ENCODE data around the gene TRAIP. TPM values are rescaled to one million over a fixed set of nuclear protein-coding genes. Genes with fewer than 3 reads are reported as not detected.
"Not testable (repeated sequence)": the region's sequence is repeated elsewhere in the genome, so short reads cannot be mapped to it uniquely, and the experiment has no call there.

TRAIP gene
- total RNA-seq, 1 donor from 2014 or later = 0.63 TPM

DNA sequence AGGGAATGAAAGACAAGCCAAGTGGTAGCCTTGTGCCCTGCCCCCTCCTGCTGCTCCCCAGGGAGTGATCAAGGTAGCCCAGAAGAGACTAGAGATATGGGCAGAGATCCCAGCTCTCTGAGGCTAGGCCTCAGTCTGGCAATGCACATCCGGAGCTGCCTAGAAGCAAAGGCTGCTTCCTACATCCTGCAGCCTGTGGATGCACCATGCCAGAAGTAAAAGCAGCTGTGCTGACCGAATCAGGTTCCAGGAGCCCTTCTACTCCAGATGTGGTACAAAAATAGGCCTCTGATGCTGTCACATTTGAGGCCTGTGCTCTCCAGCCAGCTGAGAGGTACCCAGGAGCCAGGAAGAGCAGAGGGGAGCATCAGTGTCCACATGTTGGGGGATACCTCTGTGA lies 16.0 kb downstream of the TRAIP start:
- no peak for DNase-seq
- Histone ChIP-seq H3K27ac (replicated peaks) (peak overlapping the region; percentile 42), H3K4me3 (no peak overlapping the region), H3K9me3 (replicated peaks) (no peaks in the 10 kb centered on the region), H3K27me3 (ENCODE audit: low read depth) (no peaks in the 10 kb centered on the region), H3K4me1 (peaks cover 43% of the 10 kb centered on the region), H3K36me3 (no peaks in the 10 kb centered on the region)
- TF ChIP-seq, protein P1, sequence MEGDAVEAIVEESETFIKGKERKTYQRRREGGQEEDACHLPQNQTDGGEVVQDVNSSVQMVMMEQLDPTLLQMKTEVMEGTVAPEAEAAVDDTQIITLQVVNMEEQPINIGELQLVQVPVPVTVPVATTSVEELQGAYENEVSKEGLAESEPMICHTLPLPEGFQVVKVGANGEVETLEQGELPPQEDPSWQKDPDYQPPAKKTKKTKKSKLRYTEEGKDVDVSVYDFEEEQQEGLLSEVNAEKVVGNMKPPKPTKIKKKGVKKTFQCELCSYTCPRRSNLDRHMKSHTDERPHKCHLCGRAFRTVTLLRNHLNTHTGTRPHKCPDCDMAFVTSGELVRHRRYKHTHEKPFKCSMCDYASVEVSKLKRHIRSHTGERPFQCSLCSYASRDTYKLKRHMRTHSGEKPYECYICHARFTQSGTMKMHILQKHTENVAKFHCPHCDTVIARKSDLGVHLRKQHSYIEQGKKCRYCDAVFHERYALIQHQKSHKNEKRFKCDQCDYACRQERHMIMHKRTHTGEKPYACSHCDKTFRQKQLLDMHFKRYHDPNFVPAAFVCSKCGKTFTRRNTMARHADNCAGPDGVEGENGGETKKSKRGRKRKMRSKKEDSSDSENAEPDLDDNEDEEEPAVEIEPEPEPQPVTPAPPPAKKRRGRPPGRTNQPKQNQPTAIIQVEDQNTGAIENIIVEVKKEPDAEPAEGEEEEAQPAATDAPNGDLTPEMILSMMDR (IDR thresholded peaks at IDR 0.05; ENCODE audit: borderline replicate concordance) = no peak
- intact Hi-C loops (cut with micrococcal nuclease) = loop anchor here (5.0 kb wide), 1 partner anchor 38 kb away; the partner anchor contains the start of gene INKA1

DNA sequence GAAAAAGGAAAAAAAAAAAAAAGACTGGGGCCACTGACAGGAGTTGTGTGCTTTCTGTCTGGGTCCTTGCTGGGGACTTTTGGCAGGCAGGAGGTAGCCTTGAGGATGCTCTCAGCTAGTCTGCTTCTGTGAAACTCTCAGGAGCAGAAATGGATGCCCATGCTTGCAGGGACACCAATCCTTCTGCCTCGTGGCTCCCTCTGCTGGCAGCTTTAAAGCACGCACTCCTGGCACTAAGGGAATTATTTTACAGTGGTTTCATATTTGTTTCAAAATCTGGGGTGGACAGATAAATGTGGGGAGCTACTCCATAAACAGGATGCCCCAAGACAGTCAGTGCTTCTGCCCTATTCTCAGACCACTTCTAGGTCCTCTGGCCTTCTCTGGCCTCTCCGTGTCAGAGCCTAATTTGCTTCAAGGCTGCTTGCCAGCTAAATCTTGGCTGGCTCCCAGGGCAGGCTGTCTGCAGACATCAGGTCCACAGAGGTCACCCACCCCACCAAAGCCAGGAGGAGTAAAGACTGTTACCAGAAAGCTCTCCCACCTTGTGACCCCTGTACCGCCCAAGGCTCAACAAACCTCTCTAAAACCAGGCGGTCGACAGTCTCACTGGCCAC lies 17.1 kb downstream of the TRAIP start:
- TF ChIP-seq, protein P1 (IDR thresholded peaks at IDR 0.05; ENCODE audit: borderline replicate concordance) = peak; percentile 95
- H3K27ac ChIP-seq (replicated peaks) = peak overlapping the region; percentile 77
- H3K36me3 ChIP-seq = no peaks in the 10 kb centered on the region
- intact Hi-C loops (cut with micrococcal nuclease) = no loop called here
- no peaks in the 10 kb centered on the region for H3K27me3 ChIP-seq (ENCODE audit: low read depth)
- peak overlapping the region; percentile 35 for H3K4me3 ChIP-seq
- DNase-seq = peak; percentile 86
- H3K4me1 ChIP-seq = peaks cover 43% of the 10 kb centered on the region
- H3K9me3 ChIP-seq (replicated peaks) = no peaks in the 10 kb centered on the region

DNA sequence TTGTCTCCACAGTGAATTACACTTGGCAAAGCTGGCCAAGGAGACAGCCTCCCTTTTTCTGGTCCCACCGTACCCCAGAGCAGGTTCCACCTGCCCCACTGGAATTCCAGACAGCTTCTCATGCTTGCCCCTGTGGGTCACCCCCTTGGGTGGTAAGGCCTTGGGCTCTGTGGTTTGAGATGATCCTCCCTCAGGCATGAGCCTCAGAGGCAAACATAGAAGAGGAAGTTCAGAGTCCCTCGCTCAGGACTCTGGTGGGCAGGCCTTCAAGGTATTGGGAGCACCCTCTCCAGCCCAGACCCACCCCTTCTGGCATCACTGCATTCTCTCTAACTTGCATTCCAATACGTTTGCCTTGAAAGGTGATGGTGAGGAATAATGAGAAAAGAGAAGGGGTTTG lies 25.0 kb downstream of the TRAIP start:
- no peaks in the 10 kb centered on the region for H3K36me3 ChIP-seq
- H3K4me1 ChIP-seq = no peaks in the 10 kb centered on the region
- no peaks in the 10 kb centered on the region for H3K27me3 ChIP-seq (ENCODE audit: low read depth)
- H3K4me3 ChIP-seq = no peak overlapping the region
- TF ChIP-seq, protein P1 (IDR thresholded peaks at IDR 0.05; ENCODE audit: borderline replicate concordance) = no peak
- no peak for DNase-seq
- no peak overlapping the region for H3K27ac ChIP-seq (replicated peaks)
- H3K9me3 ChIP-seq (replicated peaks) = no peaks in the 10 kb centered on the region
- intact Hi-C loops (cut with micrococcal nuclease) = no loop called here

DNA sequence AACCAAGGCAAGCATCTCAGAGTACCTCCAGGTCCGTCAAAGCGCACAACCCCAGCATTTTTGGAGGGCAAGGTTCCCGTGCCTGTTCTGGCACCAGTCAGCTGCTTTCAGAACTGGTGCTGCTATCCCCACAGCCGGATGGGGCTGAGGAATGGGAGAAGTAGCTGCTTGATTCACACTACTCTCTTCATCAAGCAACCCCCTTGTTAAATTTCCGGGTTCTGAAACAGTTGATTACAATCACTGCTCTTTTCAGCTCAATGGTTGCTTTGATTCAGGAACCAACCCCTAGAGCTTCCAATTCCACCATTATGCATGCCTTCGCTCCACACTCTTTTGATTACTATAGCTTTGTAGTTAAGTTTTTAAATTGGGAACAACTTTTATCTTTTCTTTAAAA lies 30.3 kb downstream of the TRAIP start:
- no peaks in the 10 kb centered on the region for H3K36me3 ChIP-seq
- intact Hi-C loops (cut with micrococcal nuclease) = no loop called here

DNA sequence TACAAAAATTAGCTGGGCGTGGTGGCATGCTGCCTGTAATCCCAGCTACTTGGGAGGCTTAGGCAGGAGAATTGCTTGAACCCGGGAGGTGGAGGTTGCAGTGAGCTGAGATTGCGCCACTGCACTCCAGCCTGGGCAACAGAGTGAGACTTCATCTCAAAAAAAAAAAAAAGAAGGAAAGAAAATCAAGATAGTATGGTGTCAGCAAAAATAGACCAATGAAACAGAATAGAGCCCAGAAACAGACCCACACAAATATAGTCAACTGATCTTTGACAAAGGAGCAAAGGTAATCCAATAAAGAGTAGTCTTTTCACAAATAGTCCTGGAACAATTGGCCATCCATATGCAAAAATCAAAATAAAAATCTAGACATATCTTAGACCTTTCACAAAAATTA lies 33.2 kb downstream of the TRAIP start:
- H3K4me1 ChIP-seq; H3K27ac ChIP-seq (replicated peaks); H3K4me3 ChIP-seq; H3K9me3 ChIP-seq (replicated peaks); H3K27me3 ChIP-seq (ENCODE audit: low read depth); DNase-seq; H3K36me3 ChIP-seq; intact Hi-C loops (cut with micrococcal nuclease): not testable (repeated sequence)

More for the DNA sequence above, 30.3 kb downstream of the TRAIP start:
- no peak for DNase-seq
- H3K4me1 ChIP-seq = no peaks in the 10 kb centered on the region
- H3K9me3 ChIP-seq (replicated peaks) = no peaks in the 10 kb centered on the region
- H3K27ac ChIP-seq (replicated peaks) = no peak overlapping the region
- TF ChIP-seq, protein P1 (IDR thresholded peaks at IDR 0.05; ENCODE audit: borderline replicate concordance) = no peak
- H3K27me3 ChIP-seq (ENCODE audit: low read depth) = no peaks in the 10 kb centered on the region
- no peak overlapping the region for H3K4me3 ChIP-seq

DNA sequence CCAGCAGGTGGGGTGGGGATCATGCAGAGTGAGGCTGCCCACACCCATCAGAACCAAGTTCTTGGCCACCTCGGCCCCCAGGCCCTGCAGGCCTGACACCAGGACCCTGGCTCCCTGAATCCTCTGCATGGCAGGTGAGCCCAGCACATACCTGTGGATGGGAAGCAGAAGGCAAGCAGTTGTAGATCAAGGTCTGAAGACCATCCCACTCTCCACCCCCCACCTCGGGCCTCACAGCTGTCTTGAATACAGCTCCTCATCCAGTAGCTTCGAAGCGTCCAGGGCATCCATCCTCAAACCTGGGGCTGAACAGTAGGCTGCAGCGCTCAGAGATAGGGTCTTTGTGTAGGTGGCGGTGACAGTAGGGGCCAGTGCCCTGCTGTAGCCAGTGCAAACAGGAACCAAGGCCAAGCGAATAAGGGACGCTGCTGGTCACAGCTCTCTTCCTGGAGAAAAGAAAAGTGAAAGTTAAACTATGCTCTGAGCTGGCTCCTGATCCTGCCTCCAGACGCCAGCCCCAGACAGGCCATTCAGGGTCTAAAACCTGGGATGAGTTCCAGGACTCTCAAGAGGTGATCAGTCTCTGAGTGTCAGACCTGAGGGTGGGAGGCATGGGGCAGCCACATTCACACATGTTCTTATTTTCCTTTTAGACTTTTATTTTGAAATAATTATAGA lies 42.7 kb downstream of the TRAIP start, which contains the start of gene UBA7:
TSS of gene UBA7 (minus strand) at position 457 of the 678 bp plus-strand sequence. CDS start at position 291, 166 bp downstream.
- peak; percentile 48 for DNase-seq
- Histone ChIP-seq H3K4me3 (peak within 1 kb of the TSS; percentile 67), H3K27ac (replicated peaks) (peak within 1 kb of the TSS; percentile 88), H3K36me3 (peaks cover 26% of the 10 kb centered on the region), H3K9me3 (replicated peaks) (no peaks in the 10 kb centered on the region), H3K4me1 (peaks cover 37% of the 10 kb centered on the region), H3K27me3 (ENCODE audit: low read depth) (no peaks in the 10 kb centered on the region)
- intact Hi-C loops (cut with micrococcal nuclease) = no loop called here
- TF ChIP-seq, protein P1 (IDR thresholded peaks at IDR 0.05; ENCODE audit: borderline replicate concordance) = no peak
